HG03175 (cell line): Measurements from ENCODE around the gene GCK.
"Not testable (repeated sequence)": the region's sequence is repeated elsewhere in the genome, so short reads cannot be mapped to it uniquely, and the experiment has no call there.

Source experiments
- ATAC-seq: cut with Tn5 transposase; IDR thresholded peaks from one replicate; pipeline ENCODE4 v1.9.1; 2021; ENCODE audit warnings: mild to moderate bottlenecking, moderate library complexity; ENCODE audit not compliant: unreplicated experiment

Gene GCK

DNA sequence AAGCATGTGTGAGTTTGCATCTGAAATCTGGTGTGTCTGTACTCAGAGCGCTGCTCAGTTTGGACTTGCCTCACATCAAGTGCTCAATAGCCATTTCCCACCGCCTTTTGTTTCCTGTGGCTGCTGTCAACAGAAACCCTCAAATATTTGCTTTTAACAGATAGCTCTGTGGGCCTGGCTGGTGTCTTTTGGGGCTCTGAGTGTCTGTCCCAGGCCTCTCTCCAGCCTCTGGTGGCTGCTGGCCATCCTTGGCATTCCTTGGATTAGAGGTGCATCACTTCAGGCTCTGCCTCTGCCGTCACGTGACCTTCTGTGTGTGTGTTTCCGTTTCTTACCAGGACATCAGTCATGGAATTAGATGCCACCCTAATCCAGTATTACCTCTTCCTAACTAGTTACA, 20.9 kb upstream of the GCK start:
- ATAC-seq, result no peak

DNA sequence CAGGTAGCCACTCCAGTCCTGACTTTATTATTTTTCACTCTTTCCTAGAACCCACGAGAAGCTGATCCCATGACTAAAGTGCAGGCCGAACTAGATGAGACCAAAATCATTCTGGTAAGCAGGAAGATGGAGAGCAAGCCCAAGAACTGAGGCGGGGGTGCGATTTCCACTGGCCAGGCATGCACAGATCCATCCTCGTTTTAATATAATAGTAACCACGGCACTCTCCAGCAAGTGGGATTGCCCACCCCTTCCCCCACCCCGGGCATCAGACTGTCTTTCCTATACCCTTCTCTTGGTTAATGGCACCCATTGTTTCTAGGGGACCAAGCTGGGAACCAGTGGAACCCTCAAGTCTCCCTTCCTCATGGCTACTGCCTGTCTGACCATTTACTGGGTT, 18.8 kb upstream of the GCK start:
- ATAC-seq, result no peak

DNA sequence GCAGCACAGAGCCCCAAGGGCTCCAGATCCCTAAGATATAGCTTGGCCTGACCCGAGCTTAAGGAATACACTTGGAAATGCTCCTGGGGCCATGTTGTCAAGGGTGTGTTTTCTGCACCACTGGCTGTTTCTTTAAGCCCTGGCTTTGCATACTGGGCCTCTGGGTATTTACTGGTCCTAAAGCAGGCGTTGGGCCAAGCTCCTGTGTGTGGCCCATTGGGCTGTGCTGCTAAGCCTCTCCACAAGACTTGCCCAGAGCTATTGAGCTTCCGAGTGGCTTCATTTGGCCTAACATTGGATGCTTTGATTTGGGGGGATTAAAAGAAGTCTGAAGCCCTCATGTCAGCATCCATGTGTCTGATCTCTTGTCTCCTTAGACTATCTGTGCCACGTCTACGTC, 16.8 kb upstream of the GCK start:
- no peak for ATAC-seq

DNA sequence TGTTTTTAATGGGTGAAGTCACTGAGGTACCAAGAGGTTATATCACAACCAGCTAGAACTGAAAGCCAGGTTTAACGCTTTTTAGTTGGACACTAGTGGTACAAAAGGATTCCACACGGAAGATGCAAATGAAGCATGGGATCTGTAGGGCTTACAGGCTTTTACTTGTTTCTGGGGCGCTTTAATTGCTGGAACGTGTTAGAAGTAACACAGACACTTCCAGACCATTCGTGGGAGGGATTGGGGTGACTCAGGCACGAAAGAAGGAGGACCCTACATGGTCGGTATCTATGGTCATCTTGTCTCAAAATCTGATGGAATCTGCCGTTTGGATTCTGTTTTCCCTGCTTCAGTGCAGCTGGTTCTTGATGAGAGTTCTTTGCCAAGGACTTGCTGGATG, 12.6 kb upstream of the GCK start:
- no peak for ATAC-seq

DNA sequence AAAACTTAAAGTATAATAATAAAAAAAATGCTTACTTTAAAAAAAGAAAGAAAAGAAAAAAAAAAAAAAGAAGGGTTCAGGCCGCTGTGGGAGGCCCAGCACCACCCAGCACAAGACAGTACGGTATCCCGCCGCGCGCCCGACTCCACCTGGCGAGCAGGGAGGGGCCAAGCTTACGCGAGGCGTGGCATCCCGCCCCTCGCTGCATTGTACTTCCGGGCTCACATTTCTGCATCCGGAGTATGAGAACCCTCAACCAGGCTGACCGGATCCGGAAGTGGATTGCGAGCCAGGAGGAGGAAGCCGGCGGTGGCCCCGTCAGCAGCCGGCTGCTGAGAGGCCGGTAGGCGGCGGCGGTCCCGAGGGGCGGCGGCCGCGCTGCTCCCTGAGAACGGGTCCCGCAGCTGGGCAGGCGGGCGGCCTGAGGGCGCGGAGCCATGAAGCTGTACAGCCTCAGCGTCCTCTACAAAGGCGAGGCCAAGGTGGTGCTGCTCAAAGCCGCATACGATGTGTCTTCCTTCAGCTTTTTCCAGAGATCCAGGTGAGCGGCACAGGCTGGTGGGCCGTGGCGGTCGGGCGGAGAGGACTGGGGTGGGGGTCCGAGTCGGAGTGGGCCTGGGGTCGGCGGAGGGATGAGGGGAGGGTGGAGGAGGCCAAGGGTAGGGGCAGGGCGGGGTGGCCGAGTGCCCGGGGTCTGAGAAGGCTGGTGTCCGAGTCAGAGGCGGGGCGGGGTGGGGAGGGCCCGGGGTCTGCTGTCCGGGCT, 11.6 kb upstream of the GCK start, which contains the start of gene YKT6:
Gene YKT6 (plus strand): TSS at position 280 of the 763 bp plus-strand sequence. CDS start 158 bp downstream, at position 438.
- ATAC-seq, result peak; percentile 98

DNA sequence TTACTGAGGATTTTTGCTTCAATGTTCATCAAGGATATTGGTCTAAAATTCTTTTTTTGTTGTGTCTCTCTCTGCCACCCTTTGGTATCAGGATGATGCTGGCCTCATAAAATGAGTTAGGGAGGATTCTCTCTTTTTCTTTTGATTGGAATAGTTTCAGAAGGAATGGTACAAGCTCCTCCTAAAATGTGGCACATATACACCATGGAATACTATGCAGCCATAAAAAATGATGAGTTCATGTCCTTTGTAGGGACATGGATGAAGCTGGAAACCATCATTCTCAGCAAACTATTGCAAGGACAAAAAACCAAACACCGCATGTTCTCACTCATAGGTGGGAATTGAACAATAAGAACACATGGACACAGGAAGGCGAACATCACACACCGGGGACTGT, 10.9 kb upstream of the GCK start:
- not testable (repeated sequence) for ATAC-seq

DNA sequence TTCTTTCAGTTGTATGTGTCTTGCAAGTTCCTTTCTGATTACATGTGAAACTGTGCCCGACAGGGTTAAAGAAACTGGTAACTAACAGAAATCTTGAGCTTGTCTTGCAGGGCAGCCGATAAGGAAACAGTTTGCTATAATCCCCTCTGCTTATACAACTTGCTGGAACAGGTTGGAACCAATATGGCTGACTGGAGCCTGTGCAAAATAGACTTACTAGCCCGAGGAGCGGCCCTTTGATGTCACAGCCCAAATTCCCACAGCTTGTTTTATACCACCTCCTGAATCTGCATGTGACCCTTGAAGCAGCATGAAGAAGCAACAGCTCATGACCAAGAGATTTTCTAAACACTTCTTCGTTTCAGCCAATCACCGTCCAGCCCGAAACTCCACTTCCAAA, 8.2 kb upstream of the GCK start:
- ATAC-seq, result no peak

DNA sequence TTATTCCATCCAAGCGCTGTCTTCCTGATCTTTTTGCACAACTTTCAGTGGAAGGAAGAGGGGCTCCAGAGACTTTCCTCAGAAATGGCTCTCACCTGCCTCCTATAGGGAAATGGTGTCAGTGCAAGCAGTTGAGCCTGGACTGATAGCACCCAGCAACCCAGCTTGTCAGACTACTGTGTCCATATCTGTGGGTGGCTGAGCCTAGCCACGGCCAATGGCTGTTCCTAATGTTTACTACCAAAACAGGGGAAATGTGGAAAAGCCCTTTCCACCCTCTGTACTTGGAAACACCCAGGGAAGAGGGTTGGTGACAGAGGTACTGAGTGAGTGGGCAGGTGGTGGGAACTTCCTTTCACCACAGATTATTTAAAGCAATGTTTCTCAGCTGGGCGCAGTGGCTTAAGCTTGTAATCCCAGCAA, 7.2 kb upstream of the GCK start:
- no peak for ATAC-seq

DNA sequence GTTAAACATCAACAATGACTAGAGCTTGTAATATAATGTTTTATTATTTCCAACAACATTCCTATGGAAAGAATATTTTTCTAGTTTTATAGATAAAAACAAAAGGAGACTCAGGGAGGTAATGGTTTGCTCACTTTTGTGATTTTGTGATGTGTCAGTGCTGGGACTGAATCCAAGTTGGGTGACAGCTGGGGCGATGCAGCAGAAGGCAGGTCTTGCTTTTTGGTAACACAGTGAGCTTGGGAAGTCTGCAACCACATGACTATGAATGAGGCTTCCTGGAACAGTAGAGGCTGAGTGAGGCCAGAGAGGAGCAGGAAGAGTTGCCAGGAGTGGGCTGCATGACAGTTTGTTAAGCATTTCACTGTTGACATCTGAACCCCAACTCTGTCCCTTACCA, 6.7 kb upstream of the GCK start:
- no peak for ATAC-seq

DNA sequence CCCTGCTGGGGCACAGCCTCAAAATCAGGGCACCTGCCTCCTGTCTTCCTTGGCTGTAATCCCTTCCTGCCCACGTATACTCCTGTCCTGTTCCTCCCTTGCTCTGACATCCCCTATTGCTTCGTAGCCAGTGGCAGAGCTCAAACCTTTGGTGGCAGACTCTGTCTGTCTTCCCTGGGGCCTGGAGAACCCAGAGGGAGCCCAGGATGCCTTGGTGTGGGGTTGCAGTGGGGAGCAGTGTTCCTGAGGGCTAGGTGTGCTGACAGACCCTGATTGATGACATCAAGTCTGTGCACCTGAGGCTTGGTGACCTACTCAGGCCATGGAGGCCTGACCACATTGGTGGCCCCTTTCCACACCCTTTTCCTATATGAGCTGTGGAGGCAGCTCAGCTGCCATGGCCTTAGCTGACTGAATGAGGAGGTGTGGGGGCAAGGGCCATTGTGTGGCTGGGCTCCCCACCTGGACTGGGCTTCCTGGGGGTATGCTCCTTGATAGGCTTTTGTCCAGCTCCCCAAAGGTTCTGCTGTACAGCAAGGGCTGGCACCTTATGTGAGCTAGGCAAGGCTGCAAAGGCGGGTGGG, 5.4 kb upstream of the GCK start:
- no peak for ATAC-seq

DNA sequence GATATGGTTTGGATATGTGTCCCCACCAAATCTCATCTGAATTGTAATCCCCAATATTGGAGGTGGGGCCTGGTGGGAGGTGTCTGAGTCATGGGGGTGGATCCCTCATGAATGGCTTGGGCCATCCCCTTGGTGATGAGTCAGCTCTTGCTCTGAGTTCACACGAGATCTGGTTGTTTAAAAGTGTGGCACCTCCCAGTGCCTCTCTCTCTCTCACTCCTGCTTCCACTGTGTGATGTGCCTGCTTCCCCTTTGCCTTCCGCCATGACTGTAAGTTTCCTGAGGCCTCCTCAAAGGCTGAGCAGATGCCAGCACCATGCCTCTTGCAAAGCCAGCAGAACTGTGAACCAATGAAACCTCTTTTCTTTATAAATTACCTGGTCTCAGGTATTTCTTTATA, 4.8 kb upstream of the GCK start:
- no peak for ATAC-seq

DNA sequence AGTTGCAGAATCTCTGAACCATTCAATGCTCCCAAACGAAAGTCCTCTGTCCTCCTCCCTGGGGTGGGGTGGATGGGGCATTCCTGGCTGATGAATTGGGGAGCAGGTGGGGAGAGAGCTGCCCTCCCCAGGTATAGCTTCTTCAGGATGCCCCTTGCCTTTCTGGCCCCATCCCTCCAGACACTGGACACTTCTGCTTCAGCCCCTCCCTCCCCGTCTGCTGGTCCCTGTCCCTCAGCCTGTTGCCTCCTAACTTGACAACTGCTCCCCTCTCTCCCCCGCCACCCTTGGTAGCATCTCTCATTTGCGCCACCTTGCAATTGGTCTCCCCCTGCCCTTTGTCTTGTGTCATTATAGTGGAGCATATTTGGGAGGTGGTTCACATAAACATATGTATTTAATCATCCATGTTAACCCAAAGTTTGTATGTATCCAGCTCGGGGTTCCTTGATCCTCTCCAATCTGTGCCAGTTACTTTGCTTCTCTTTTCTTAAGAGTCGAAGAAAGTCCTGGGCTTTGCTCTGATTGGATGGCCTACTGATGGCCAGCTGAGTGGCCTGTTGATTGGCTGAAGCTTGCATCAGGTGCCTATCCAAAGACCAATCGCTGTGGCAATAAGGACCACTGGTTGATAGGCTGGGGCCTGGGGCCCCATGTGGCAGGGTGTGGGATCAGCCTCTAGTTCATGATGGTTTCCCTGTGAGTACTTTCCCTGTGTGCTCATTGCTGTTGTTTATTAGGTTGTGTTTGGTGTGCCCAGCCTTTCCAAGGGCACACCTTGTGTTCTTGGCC, 4.0 kb upstream of the GCK start:
- no peak for ATAC-seq

DNA sequence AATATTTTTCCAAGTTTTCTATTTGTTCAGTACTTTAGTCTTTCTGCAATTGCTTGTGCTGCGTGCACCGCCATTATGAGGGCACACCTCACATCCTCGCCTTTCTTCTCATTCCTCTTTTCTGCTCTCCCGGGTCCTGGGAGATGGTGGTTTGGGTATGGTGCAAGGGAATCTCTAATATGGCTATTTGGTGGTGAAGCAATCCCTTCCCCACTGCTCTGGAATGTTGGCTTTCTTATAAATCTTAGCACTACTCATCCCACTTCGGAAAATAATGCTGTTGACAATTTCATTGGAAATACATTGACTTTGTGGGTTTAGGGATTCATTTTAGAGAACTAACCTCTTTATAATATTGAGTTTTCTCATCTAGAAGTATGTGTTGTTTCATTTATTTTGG, 1.9 kb upstream of the GCK start:
- no peak for ATAC-seq

DNA sequence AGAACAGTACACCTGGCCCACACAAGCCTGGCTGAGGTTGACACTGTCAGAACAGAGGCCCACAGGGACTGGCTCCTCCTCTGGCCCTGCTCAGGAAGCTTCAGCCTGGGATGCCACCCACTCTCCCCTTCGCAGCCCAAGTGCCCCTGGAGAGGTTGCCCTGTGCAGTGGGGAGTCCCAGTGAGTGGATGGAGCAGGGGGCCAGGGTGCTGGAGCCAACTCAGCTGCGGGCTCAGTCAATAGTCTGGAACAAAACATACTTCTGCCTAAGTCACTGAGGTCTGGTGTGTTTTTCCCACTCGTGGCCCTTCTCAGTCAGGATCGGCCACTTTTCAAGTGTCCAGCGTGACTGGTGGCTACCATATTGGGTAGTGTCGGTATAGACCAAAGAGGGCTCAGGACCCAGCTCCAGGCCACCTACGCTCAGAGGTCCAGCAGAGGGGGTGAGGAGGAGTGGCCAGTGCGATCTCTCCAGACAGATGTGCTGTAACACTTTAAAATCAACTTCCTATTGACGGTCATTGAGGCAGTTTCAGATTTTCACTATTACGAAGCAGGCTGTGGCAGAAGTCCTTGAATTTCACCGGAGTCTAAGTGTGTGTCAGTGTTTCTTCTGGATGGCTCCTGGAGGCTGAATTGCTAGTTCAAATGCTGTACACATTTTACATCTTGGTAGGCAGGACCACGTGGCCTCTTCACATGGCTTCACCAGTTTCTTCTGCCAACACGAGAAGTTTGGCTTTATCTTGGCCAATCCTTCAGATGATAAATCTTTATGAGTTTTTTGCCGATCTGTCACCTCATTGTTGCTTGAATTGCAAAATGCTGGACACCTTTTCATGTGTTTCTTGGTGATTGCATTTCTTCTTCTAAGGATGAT, 994 bp upstream of the GCK start:
- ATAC-seq, result no peak

DNA sequence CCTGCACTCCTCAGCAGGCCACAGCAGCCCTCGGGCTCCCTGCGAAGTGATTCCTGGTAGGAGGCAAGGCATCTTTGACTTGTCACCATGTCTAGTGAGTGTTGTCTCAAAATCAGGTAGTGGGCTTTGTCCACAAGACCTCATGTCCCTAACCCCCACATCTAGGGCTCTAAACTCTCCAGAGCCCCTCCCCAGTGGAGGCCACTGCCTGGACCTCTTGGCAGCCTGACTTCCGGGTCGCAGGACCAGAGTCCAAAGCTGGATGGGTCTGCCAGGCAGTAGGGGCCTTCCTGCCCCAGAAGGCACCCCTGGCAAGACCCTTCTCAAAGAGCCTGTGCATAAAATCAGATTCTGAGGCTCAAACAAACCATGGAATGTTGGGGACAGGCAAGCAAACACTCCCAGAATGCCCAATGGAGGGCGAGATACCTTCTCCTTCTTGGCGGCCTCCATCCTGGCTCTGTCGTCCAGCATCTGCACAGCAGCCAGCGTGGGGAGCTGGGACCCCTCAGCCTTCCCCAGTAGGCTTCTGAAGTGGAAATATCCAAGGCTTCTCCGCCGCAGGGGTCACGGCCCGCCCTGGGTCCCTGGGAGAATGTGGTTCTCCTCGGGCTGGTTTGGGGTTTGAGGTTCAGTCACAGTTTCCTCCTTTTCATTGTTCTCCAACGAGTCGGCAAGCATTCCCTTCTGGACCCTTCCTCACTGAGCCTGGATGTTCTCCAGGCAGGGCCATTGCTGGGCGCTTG, 586 bp downstream of the GCK start:
- no peak for ATAC-seq

DNA sequence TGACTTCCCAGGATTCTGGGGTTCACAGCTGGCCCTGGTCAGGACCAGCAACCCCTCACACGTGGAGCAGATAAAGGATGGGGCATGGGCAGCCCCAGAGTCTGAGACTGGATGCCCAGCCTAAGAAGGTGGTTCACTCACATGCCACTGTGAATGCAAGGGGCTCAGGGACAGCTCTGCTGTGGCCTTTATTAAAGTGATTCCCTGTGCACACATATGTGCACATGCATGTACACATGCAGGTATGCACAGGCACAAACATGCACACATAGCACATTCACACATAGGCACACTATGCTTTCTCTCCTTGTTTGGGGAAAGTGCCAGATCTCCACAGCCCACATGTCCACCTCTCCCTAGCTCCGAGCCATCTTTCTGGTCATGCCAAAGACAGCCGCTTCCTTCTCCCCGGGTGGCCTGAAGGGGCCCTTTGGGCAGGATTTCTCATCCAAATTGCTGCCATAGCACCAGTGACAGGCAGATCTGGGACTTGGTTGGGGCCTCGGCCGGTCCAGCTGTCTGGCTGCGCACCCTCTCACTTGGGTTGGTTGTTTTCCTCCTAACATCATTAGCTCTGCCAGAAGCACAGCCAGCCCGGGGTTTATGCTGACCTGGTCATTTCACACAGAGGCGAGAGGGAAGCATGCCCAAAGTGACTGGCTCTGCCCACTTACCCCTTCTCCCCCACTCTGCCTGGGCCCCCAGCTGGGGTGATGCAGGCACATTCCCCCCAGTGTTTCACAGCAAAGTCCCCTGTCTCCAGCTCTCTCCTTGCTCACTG, 1.4 kb downstream of the GCK start:
- ATAC-seq, result no peak

DNA sequence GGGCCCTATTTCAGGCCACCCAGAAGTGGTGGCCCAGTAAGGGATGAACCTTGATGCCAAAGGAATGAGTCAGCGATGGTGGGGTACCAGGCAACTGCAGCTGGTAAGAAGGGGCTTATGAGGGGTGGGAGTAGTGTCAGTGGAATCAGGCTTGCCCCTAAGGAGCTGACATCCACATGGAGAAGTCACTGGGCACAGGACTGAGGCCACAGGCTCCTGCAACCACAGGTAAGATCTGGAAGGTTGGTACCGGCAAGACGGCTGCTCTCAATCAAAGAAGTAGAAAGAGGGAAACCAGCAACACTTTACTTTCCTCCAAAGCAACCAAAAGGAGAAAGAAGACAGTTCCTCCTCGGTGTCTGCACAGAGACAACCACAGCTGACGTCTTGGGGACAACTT, 2.5 kb downstream of the GCK start:
- no peak for ATAC-seq

DNA sequence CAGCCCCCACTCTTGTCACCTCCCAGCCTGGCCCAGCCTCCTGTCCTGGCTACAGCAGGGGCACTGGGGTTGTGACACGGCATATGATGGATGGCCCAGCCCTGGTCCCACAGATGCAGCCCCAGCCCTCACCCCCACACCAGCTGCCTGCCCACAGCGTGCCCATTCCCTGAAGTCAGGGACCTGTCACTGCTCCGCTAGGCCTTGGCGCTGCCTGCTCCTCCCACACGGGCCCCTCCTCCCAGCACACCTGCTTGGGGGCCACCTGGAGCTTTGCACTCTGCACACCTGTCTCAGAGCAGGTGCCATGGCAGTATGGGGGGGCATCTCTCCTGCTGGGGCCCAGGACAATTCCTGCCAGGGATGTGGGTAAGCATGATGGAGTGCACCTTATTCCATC, 3.5 kb downstream of the GCK start:
- ATAC-seq, result no peak

DNA sequence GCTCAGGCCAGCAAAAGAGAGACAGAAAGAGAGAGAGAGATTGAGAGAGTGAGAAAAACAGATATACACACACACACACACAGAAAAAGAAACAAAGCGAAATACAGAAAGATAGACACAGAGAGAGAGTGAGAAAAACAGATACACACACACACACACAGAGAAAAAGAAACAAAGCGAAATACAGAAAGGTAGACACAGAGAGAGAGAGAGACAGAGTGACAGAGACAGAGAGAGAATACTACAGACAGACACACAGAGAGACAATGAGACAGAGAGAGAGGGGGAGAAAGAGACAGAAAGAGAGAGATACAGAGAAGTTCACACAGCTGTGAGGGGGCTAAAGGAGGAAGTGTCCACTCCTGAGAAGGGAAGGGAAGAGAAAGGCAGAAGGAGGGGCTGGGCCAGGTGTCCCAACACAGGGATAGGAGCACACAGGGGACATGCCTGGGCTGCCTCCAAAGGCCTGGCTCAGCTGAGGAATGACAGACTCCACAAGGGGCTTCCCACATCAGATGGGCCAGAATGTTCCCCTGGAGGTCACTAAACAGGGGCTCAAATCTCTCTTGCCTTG, 4.3 kb downstream of the GCK start:
- ATAC-seq, result no peak
